Pancreas (tissue), 10 donors: ENCODE data around the gene ZNF672. TPM values are rescaled to one million over a fixed set of nuclear protein-coding genes. Genes with fewer than 3 reads are reported as not detected.

Source experiments
- ATAC-seq, 4 donors: fragments of 200-7000 bp; cut with Tn5 transposase; one replicate each; pipeline versions ENCODE4 v1.8.0 to v1.9.1; 2020; ENCODE audit warnings: mild to moderate bottlenecking in 4 of 4, moderate library complexity in 4 of 4
- DNase-seq, 6 donors: peaks; one replicate each; pipeline ENCODE4 v3.0.0-alpha.2; 2020
- FAIRE-seq: peaks from 2 replicates; lab custom pipeline; 2012; peaks lifted over from hg19 to GRCh38; lab: Jason Lieb, UNC
- H3K27ac ChIP-seq, 4 donors: fragments of 200-600 bp; sonication (generic); 1 replicate in 3 of 4; 2 replicates in 1 of 4; pipeline versions ENCODE4 v1.5.0 to v1.8.0; 2020
- H3K27me3 ChIP-seq, 4 donors: fragments of 200-600 bp; one replicate each; pipeline ENCODE4 v1.8.0; 2021
- H3K36me3 ChIP-seq, 3 donors: fragments of 200-600 bp; sonication (generic) in 1 of 3; one replicate each; pipeline versions ENCODE4 v1.5.0 to v1.8.0; 2020 to 2021
- H3K4me1 ChIP-seq, 3 donors: fragments of 200-600 bp; one replicate each; pipeline ENCODE4 v1.8.0; 2021
- H3K4me3 ChIP-seq, 4 donors: fragments of 200-600 bp; sonication (generic) in 2 of 4; one replicate each; pipeline versions ENCODE4 v1.5.0 to v1.8.0; 2020 to 2021
- H3K9me3 ChIP-seq, 4 donors: fragments of 200-600 bp; one replicate each; pipeline ENCODE4 v1.8.0; 2021
- CTCF ChIP-seq, 4 donors: fragments of 200-600 bp; sonication (generic) in 3 of 4; IDR thresholded peaks; one replicate each; pipeline versions ENCODE4 v1.5.0 to v1.8.0; 2021; ENCODE audit warnings: antibody characterized with exemption in 4 of 4
- WGBS, 2 donors: extraction: QIAGEN DNeasy Blood & Tissue Kit; methylation state at CpG; one replicate each; pipeline ENCODE4 v1.1.7; 2013; 5-methylcytosine and 5-hydroxymethylcytosine counted together
- intact Hi-C, 3 donors: fragments of 100-400 bp; cut with DNase I; formaldehyde crosslinking; loops; one replicate each; pipeline versions ENCODE4 v1.11.1 to v1.14.2; 2022
- polyA plus RNA-seq, 2 donors: library from polyadenylated mRNA; stranded (reverse); fragments of 200-250 nt; gene quantifications; one replicate each; pipeline ENCODE4 v1.2.3, GENCODE V29; 2013
- total RNA-seq, 6 donors: library from RNA; stranded (reverse); fragmentation: NEBNext Ultra II Directional in 4 of 6; extraction: Animal tissue kit (Norgen Biotek cat#: 25700) in 4 of 6; gene quantifications; one replicate each; pipeline versions ENCODE4 v1.2.1 to v1.2.4, GENCODE V29; 2021 to 2023
- donor health status: healthy with polysubstance abuse.
- donor health status: DM: no; HTN: no; CAD: no; lungs with moderate emphysema.
- donor health status: DM: no; HTN: no; CAD: no.
- donor health status: control.
- donor health status: control.
- donor health status: Bipolar disorder and iron deficiency.
- donor health status: DM: yes; HTN: yes; CAD: no.
- donor health status: DM: no; HTN: no; CAD: no.
- donor health status: DM: no; HTN: no; CAD: no.
- donor health status: DM: yes; HTN: yes; CAD: no.

ZNF672 gene
- total and polyA plus RNA-seq, 8 donors = 9.7 to 22.6 (median 15.1) TPM

DNA sequence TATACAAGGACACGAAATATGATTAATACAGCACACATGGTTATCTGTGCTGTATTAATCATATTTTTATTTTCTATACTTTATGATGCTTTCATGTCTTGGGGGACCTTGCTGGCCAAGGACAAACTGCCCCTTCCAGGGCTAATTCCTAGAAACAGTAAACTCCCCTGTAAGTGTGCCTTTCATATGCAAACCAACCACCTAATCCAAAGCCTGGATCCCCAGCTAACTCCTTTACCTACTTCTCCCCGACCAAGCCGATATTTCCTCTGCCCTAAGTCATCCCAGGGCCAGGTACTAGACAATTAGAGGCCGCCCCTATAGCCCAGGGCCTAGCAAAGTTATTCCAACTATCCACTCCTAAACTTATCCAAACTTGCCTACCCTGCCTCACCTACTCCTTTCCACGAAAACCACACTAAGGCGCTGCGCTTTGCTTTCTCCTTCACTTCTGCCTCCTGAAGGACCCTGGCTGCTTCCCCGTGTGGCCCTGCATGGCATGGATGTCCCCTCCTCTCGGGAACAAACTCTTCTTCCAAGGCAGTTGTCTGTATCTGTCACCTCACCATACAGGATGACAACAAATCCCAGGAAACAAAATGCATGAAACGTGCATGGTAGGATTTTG lies 22.5 kb upstream of the ZNF672 start:
- Histone ChIP-seq H3K27me3 (no peaks in the 10 kb centered on the region), H3K27ac (no peak overlapping the region), H3K4me1 (no peaks in the 10 kb centered on the region), H3K36me3 (peaks cover 0 to 38% (median 26%) of the 10 kb centered on the region in 3 donors), H3K9me3 (no peaks in the 10 kb centered on the region), H3K4me3 (no peak overlapping the region)
- no peak for DNase-seq
- no peak for FAIRE-seq
- ATAC-seq = no peak
- 89% methylated on average over 10 of the region's 10 CpGs for WGBS, 2 donors
- TF ChIP-seq CTCF (IDR thresholded peaks at IDR 0.05) = no peak
- intact Hi-C loops = no loop called here

DNA sequence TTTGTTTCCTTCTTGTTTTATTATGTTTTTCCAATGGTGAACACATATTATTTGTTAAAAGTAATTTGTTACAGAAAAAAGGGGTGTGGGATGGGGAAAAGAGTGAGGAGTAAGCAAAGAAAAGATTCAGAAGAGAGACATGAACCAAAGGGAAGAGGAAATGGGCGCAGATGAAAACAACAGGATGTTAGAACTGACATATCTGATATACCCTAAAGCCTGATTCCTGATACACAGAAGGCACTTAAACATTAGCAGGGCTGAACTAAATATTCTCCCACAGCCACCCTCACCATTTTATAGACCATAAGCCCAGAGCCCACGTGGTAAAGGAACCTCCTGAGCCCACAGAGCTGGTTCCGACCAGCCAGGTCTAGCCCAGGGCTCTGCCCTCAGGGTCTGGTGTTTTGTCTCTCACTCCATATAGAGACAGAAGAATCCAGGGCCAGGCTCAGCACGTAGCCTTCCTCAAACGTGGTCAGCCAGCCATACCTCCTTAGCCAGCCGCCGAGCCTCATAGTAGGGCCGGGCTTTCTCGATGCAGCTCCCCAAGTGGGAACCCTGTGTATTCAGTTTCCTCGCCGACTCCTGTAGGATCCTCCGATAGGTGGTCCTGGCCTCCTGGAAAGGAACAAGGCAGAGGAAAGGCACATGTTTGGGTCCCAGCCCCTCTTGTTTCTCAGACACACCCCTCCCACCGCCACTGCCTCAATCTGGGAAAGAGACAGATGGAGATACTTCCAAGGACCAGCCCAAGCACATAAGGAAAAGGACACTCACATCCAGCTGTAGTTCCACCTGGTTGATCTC lies 21.8 kb upstream of the ZNF672 start:
- H3K36me3 ChIP-seq = peaks cover 0 to 38% (median 26%) of the 10 kb centered on the region in 3 donors
- intact Hi-C loops = no loop called here

DNA sequence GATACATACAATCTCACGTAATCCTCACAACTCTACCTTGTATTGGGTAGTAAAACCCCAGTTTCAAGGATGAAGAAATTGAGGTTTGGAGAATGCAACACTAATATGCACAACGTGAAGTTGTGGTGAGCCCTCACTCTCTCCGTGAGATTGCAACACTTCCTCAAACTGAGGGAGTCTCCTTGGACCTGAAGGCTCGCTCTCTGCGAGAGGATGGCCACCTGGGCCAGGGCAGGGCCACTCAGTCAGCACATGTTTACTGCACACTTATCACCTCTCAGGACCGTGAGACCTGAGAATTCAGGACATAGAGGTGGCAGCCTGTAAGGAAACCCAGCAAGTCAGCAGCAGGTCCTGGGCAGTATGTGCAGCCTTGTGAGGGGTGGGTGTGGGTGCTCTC lies 21.0 kb upstream of the ZNF672 start:
- FAIRE-seq = no peak
- no peak for TF ChIP-seq CTCF (IDR thresholded peaks at IDR 0.05)
- WGBS, 2 donors = 61 to 69% methylated on average over 6 of the region's 6 CpGs
- Histone ChIP-seq H3K36me3 (peaks cover 0 to 38% (median 26%) of the 10 kb centered on the region in 3 donors), H3K4me3 (no peak overlapping the region), H3K27me3 (no peaks in the 10 kb centered on the region), H3K9me3 (no peaks in the 10 kb centered on the region), H3K27ac (no peak overlapping the region), H3K4me1 (peaks cover 0 to 4% (median under 1%) of the 10 kb centered on the region in 3 donors)
- intact Hi-C loops = no loop called here
- ATAC-seq = peak in 1 of 4 donors; percentile 15
- no peak for DNase-seq

More for the DNA sequence above, 21.8 kb upstream of the ZNF672 start:
- no peak for DNase-seq
- Histone ChIP-seq H3K9me3 (no peaks in the 10 kb centered on the region), H3K27ac (no peak overlapping the region), H3K27me3 (no peaks in the 10 kb centered on the region), H3K4me1 (no peaks in the 10 kb centered on the region), H3K4me3 (no peak overlapping the region)
- WGBS, 2 donors = 84 to 85% methylated on average over 13 of the region's 13 CpGs
- ATAC-seq = no peak
- FAIRE-seq = no peak
- no peak for TF ChIP-seq CTCF (IDR thresholded peaks at IDR 0.05)

GRCh38 chr1:248818505-248819374 lies 19.3 kb upstream of the ZNF672 start:
- WGBS, 2 donors = 76 to 84% methylated on average over 5 of the region's 5 CpGs
- Histone ChIP-seq H3K27ac (no peak overlapping the region), H3K36me3 (peaks cover 0 to 25% (median 18%) of the 10 kb centered on the region in 3 donors)

More at GRCh38 chr1:248818505-248819374, 19.3 kb upstream of the ZNF672 start:
- no peak for TF ChIP-seq CTCF (IDR thresholded peaks at IDR 0.05)
- Histone ChIP-seq H3K4me3 (no peak overlapping the region), H3K27me3 (no peaks in the 10 kb centered on the region), H3K9me3 (no peaks in the 10 kb centered on the region), H3K4me1 (peaks cover 6 to 18% (median 9%) of the 10 kb centered on the region in 3 donors)
- peak in 1 of 6 donors; percentile 7 for DNase-seq
- intact Hi-C loops = no loop called here
- peak in 1 of 4 donors; percentile 19 for ATAC-seq
- FAIRE-seq = no peak
